B cell (primary cell): Measurements from ENCODE around the gene SARS2.

Experiments
- EZH2 ChIP-seq: IDR thresholded peaks from 2 replicates; pipeline ENCODE4 v1.6.1; 2012; ENCODE audit warnings: borderline replicate concordance, low read depth, mild to moderate bottlenecking, moderate library complexity, low read length; ENCODE audit not compliant: insufficient read depth, poor library complexity, severe bottlenecking
- TF ChIP-seq, protein P1 (sequence below): fragments of 200-600 bp; IDR thresholded peaks from one replicate; pipeline ENCODE4 v1.8.0; 2022; ENCODE audit warnings: antibody characterized with exemption, mild to moderate bottlenecking

- TF ChIP-seq, protein P1, sequence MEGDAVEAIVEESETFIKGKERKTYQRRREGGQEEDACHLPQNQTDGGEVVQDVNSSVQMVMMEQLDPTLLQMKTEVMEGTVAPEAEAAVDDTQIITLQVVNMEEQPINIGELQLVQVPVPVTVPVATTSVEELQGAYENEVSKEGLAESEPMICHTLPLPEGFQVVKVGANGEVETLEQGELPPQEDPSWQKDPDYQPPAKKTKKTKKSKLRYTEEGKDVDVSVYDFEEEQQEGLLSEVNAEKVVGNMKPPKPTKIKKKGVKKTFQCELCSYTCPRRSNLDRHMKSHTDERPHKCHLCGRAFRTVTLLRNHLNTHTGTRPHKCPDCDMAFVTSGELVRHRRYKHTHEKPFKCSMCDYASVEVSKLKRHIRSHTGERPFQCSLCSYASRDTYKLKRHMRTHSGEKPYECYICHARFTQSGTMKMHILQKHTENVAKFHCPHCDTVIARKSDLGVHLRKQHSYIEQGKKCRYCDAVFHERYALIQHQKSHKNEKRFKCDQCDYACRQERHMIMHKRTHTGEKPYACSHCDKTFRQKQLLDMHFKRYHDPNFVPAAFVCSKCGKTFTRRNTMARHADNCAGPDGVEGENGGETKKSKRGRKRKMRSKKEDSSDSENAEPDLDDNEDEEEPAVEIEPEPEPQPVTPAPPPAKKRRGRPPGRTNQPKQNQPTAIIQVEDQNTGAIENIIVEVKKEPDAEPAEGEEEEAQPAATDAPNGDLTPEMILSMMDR = no peak
- no peak for TF ChIP-seq EZH2
Observed at GRCh38 chr19:38945562-38946228, 15.1 kb upstream of the SARS2 start.
